Measurements from ENCODE around the gene GAGE12F.
"Not testable (repeated sequence)": the region's sequence is repeated elsewhere in the genome, so short reads cannot be mapped to it uniquely, and the experiment has no call there.

DNA sequence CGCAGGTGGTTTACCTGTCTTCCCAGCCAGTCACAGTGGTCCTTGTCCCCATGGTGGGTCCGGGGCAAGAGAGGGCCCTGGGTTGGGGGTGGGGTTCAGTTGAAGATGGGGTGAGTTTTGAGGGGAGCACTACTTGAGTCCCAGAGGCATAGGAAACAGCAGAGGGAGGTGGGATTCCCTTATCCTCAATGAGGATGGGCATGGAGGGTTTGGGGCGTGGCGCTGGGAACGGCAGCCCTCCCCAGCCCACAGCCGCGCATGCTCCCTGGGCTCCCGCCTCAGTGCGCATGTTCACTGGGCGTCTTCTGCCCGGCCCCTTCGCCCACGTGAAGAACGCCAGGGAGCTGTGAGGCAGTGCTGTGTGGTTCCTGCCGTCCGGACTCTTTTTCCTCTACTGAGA lies 28.6 kb downstream of the GAGE12F start, which contains the start of gene GAGE2A:
- not testable (repeated sequence) for TF ChIP-seq CTCF (conservative IDR thresholded peaks at IDR 0.05); EZH2 (IDR thresholded peaks at IDR 0.05; ENCODE audit: low read depth)

Measured in PC-9 (cell line).